NCI-H510A treated with DMSO at 0.1 percent for 48 hours (cell line): ENCODE measurements around the gene KCNQ1.

Experiments
- DNase-seq: peaks from one replicate; lab custom pipeline; 2025; lab: John Stamatoyannopoulos, UW

KCNQ1 gene

DNA sequence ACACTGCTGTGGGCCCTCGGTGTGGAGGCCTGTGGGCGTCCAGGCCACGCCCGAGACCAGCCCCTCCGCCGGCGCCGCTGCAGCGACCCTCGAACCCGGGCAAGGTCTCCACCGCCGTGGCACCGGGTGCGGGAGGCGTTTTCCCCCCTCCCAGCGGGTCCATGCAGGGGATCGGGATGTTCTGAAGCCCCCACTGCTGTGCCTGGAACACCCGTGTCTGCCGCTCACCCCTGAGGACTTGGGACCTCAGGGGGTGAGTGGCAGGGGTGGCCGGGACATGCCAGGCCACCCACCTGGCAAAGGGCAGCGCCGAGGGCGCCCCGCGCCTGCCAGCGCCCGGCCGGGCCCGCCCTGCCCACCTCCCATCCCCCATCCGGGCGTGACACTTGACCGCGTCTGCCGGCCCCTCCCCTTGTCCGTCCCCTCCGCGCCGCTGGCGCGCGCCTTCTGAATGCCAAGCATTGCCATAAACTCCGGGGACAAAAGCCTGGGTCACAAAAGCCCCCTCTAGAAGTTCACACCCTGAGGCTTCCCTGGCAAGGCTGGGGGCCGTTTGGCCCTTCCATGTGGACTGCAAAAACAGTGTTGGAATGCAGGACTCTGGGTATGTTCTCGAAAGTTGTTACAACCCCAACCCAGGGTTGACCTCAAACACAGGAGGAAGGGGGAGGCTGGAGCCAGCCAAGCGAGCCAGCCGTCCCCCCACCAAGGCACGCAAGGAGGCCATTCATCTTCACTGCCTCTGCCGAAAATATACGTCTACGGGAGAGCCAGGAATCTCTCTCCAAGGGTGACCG is 255.8 kb downstream of the KCNQ1 start:
- DNase-seq: no peak

DNA sequence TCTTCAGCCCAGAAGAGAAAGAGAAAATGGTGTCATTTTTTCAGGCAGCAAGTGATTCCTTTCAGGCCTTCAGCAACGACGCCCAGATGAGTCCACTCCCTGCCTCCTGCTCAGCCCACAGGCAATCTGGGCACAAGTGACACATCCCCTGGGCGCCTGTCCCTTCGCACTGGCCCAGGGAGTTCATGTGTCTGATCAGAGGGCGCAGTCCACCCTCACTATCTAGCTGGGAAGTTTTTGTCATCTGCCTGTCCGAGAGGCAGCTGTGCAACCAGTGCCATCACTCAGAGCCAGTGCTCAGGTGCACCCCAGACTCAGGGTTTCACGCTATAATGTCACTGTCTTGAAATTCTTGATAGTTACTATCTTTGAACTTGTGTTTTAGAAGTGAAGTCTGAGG is 256.4 kb downstream of the KCNQ1 start:
- no peak for DNase-seq

DNA sequence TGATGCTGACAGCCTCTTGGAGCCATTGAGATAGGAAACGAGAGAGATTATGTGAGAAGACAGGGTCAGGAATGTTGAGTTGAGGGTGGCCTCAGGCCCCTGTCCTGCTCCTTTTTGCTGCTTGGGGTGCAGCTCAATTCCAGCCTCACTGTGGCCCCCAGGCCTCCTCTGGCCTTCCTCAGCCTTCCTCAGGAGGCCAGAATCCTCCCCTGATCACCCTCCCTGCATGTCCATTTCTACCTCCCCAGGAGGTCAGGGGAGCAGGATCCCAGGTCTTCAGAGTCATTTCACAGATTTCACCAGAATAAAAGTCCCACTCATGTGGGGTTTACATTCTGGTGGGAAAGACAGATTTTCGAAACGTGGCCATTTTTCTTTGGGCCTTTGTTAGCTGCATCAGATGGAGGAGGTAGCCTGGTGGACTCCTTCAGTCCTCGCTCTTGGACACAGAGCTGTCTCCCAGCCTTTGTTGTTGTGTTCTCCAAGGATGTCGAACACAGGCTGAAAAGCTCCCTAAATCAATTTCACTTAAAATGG is 257.2 kb downstream of the KCNQ1 start:
- no peak for DNase-seq

DNA sequence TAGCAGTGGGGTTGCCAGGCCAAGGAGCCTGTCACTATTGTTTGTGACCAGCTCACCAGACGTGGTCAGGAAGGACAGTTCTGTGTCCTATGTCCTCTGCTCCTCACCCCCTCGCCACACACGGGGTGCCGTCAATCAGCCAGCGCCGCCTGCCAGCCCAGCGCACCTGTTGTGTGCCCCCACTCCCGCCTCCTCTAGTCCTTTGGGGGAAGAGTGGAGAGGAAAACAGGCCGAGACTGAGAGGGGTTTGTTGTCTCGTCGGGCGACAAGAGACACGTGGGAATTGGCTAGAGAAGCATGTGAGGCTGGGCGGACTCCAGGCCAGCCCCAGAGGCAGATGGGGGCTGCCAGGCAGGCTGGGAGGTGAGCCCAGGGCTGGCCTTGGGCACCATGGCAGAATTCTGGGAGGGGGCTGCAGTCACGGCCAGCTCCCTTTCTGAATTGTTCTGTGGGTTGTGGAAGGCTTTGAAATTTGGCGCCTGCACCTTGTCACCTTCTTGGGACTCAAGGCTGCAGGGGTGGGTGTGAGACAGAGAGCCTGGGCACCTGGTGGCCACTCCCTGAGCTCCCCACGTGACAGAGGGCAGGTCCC is 258.1 kb downstream of the KCNQ1 start:
- DNase-seq: no peak

DNA sequence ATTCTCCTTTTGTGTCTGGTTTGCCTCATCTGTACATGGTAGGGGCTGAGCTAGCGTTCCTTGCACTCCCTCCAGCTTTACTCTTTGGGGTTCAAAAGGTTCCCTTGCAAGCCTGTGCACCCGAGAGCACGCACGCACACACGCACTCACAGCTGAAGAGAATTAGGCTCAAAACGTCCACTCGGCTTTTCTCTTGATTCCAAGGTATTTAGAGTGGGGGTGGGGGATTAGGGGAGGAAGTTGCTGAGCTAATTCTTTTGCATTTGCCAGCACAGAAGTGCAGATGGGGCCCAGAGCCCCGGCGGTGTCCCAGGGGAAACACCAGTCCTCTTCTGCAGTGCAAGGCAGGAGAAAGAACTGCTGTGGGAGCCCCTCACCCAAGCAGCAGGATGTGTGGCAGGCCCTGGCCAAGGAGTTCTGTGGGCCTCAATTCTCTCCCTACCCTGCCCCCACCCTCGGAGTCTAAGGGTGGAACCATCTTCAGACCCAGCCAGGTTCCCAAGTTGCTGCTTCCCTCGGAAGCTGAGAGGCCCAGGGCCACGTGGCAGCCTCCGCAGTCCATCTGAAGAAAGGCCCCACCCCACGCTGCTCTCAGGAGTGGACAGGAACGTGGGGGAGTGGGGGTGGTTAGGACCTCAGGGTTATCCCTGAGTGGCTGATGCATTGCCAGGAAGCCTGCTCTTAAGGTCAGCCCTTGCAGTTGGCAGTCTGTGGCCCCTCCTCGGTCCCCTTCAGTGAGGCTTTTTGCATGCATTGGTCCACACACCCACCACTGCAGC is 258.7 kb downstream of the KCNQ1 start:
- no peak for DNase-seq

DNA sequence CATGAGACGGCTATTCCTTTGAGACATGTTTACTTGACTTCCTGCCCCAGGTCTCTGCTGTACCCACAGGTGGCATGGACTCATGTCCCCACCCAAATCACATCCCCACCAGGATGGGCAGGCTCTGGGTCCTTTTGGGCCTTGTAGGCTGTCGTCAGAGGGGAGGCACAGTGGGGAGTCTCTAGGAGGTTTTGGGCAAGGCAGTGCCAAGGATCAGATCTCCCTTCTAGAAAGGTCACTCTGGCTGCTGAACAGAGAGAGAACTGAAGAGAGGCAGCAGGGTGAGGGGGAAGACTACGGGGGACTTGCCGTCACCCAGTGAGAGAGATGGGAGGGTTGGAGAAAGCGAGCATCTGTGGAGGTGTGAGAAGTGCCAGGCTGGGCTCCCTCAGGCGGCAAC is 259.5 kb downstream of the KCNQ1 start:
- no peak for DNase-seq

DNA sequence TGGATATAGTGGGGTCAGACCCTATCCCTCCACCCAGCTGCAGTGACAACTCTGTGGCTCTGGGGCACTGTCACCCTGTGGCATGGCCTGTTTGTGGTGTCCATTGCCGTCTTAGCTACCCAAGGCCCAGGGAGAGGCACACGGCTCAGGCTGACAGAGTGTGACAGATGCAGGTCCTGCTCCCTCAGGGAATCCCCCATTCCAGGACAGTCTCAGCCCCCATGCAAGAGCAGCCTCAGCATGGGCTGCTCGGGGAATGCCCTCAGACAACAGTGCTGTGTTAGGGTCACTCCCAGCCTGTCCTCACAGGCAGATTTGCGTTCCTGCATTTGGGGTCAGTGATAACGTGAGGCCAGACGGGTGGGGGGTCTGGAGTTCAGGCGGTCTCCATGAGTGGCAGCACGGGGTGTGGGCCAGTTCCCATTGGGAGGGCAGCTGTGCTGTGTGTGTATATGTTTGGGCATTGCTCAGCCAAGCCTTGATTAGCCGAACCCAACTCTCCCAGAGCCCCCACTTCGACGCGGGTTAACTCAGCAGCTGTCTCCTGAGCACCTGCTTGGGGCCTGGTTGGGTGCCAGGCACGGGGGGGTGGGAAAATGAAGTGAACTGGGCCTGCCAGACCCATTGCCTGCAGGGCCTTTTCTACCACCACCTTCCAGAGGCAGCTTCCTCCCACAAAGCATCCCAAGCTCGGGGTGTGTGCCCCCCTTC is 260.2 kb downstream of the KCNQ1 start:
- no peak for DNase-seq

DNA sequence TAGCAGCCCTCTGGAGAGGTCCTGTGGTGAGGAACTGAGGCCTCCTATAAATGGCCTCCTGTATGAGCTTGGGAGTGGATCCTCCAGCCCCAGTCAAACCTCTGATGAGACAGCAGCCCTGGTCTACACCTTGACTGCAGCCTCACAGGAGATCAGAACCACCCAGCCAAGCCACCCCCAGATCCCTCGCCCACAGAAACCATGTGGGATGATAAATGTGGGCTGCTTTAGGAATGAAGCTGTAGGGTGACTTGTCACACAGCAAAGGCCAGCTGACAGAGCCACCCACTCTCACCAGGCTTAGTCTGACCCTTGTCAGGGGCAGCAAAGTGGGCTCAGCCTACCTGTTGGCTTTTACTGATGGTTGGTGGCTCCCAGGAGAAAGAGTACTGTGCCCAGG is 261.5 kb downstream of the KCNQ1 start:
- no peak for DNase-seq

DNA sequence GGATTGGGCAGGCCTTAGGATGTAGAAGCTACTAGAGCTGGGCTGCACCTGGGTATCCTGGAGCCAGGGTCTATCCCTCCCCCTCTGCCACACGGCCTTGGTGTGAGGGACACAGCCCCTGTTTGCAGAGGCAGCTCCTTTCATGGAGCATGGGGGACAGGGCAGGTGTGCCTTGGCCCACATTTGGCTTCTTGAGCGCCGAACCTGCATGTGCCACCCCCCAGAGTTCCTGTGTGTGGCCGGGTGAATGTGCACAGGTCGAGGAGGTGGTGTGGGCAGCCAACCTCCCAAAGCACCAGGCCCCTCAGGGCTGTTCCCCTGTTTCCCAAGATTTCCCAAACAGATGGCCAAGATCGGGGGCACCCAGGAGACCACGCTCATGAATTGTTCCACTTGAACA is 262.9 kb downstream of the KCNQ1 start:
- no peak for DNase-seq

DNA sequence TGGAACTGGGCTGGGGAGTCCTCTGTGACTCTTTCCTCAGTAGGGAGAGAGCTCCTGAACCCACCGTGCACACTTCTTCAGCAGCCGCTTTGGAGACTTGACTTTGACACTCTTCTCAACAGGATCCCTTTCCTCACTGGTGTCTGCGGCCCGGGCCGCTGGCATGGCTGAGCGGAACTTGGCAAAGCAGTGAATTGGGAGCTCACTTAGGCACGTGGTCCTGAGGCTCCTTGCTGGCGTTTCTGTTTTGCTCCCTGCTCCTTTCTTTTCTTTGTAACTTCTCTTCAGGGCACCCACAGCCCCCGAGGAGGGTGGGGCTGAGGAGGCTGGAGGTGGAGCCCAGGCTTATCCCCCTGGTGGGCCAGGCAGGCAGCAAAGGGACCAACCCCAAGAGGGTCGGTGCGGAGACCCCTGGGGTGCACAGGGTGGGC is 263.4 kb downstream of the KCNQ1 start:
- DNase-seq: no peak

DNA sequence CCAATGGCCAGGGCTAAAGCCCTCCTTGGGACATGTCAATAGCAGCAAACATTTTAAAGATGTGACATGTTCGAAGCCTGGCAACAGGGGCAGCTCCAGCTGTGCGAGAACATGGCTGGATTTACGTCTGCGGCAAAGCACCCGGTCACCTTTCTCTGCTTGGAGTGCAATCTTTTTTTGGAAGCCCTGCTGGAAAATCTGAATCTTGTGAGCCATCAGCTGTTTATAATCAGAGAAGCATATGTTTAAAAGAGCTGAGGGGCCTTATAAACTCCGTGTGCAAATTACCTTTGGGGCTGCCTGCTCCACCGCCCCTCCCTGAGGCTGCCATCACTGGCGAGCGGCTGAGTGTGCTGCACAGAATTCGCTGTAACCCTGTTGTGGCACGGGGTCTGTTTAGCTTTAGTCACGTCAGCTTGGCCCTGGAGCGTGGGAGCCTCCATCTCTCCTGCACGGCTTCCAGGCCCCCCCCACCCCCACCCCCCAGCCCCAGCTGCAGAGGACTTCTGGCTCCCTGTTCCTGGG is 264.0 kb downstream of the KCNQ1 start:
- DNase-seq: no peak

DNA sequence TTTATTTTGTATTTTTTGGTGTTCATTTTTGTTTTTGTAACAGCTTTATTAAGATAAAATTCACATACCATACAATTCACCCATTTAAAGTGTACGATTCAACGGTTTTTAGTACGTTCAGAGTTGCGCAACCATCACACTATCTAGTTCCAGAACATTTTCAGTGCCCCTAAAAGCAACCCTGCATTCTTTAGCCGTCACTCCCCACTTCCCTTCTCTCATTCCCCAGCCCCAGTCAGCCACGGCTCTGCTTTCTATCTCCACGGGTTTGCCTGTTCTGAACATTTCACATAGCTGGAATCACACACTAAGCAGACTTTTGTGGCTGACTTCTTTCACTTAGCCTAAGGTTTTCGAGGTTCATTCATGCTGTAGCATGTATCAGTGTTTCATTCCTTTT is 264.6 kb downstream of the KCNQ1 start:
- DNase-seq: no peak

DNA sequence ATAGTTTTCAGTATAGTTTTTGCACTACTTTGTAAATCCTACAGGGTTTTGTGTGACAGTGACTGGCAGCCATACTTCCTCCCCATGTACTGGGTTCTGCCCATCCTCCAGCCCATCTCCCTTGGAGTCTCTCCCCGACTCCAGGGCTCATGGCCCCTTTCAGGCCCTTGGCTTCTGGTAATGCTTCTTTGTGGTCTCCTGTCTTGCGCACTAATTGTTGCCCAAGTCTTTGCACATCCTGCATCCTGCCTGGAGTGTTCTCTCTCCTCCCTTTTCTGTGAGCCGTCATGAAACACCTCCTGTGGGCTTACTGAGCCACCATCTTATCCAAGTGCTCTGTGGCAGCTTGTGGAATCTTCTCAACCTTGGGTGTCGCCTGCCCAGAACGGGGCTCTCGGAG is 266.4 kb downstream of the KCNQ1 start:
- DNase-seq: no peak

DNA sequence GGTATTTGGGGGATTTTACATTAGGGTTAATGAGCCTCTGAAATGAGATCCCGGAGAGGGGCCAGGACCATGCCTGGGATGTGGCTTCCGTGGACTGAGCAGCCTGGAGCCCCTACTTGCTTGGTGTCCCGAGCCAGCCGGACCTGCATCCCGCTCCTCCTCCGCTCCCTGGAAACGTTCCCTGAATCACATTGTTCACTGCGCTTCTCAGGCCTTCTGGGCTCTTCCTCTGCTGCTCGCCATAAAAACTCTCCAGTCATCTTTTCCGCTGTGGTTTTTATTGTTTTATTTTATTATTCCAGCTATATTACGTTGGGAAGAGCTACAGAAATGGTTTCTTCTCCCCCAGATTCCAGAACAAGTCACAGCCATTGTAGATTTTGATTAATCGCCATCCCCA is 268.3 kb downstream of the KCNQ1 start:
- no peak for DNase-seq

DNA sequence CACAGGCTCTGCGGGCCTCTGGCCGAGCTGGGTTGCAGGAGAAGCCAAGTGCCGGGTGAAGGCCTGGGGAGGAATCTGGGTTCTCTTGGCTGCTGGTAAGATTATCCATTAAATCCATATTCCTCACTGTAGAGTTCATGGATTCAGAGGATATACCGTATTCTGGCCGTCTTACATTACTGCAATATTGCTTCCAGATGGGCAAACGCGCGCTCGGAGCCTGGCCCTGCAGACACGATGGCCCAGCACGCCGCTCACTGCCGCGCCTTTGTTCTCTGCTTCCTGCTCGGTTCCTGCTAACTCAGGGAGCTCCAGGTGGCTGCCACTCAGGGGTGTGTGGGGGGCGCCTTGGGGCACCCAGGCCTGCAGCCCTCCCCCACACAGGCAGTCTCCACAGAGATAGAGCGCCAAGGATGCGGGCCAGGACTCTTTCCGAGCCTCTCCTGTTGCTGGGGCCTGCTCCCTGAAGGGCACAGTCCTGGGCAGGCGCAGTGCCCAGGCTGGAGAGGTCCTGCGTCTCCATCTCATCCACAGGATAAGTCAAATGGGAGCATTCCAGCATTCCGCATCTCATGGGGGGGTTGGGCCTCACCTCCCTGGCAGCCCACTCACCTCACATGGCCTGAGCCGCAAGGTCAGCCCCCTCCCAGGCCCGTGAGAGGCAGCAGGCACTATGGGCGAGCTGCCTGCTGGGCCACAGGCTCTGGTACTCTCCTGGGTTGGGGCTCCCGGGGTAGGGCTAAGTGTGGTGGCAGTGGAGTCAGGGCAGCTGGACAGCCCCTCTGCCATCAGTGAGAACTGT is 269.1 kb downstream of the KCNQ1 start:
- DNase-seq: no peak

DNA sequence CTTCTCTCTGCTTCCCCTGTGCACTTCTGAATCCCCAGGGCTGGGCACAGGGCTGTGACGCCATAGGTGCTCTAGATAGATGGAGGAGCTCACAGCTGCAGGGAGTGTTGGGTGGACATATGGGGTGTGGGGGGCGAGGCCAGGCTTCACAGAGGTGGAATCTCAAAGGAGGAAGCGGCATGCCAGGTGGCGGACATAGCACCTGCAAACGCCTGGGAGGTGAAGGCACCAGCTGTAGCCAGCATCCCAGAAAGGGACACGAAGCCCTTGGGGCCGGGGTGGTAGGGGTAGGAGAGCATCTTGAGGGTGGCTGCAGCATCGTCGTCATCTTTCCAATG is 269.6 kb downstream of the KCNQ1 start:
- DNase-seq: no peak

DNA sequence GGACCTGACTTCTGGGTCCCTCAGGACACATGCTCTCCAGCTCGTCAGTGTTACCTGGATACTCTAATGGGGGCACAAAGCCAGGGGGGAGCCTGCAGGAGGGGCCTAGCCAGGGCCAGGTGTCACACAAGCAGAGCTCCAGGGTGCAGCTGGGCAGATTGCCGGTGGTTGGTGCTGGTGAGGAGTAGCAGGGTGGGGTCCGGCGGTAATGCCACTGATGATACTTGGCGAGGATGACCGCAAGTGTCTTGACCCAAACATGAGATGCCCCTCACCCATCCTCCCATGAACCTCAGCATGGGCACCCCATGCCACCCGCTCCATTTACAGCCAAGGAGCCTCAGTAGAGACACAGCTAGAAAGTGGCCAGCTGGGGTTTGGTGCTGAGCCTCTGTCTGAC is 270.1 kb downstream of the KCNQ1 start:
- no peak for DNase-seq

DNA sequence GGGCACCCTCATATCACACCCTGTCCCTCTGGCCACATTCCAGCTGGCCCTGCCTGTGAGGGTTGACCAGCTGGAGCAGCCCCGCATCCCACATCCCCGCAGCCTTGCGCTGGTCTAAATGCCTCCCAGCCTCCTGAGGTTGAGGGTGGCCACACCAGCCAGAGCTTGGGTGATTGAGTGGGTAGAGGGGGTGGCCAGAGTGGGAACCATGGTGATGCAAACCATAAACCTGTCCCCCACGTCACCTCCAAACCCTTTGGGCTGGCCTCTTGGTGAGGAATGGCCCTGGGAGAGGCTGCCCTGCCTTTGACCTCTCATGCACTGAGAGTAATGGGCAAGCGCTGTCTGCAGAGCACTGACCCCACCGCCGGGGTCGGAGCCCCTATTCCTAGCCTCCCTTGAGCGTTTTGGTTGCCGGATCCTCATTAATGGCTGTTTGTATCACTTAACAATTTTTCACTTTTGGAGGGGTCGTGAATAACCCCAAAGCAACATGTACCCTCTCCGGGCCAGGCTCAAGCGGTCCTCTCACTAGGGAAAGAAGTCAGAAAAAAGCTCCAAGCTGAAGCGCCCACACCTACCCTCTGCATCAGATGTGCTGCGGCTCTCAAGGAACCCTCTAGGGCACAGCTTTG is 271.0 kb downstream of the KCNQ1 start:
- no peak for DNase-seq

DNA sequence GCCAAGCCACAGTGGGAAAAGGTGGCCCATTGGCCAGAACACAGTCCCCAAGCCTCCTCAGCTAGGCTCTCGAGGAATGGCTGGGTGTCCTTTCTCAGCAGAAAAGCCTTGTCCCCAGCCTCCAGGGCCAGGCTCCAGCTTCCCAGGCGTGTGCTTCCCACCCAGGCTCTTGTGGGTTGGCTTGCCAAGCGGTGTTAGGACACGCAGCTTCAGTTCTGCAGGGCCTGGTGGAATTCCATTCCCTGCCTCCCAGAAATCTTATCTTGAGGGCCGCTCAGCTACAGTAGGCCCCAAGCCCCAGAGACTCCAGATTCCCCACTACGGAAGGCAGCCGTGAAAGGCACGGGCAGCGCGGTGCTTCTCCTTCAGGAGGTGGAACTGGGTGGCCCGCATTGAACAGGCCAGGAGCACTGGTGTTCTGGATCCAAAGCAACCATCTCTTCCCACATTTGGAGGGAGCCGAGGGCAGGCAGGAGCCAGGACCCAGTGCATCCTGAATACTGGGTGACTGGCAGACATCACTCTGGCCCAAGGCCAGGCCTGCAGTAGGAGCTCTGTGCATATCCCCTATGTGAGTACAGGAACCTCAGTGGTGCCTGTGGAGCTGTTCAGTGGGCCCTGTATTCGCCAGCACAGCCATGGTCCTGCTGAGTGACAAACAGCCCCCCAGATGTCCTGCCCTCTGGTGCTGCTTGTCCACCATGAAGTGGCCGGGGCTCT is 271.7 kb downstream of the KCNQ1 start:
- DNase-seq: no peak
